K562 (cell line): ENCODE results near the gene AGT. TPM values are rescaled to one million over a fixed set of nuclear protein-coding genes. Genes with fewer than 3 reads are reported as not detected.

Experiments used
- ADNP ChIP-seq: fragments of 200-800 bp; sonication (Bioruptor generic); IDR thresholded peaks from 2 replicates; pipeline ENCODE4 v1.6.1; 2016; ENCODE audit warnings: missing genetic modification characterization, missing compliant biosample characterization
- ESRRA ChIP-seq: fragments of 450-650 bp; IDR thresholded peaks from 2 replicates; pipeline ENCODE4 v1.6.1; 2014; ENCODE audit warnings: low read depth, mild to moderate bottlenecking, moderate library complexity, borderline replicate concordance
- EWSR1 ChIP-seq: fragments of 450-650 bp; IDR thresholded peaks from 2 replicates; pipeline ENCODE4 v1.6.1; 2018; ENCODE audit warnings: borderline replicate concordance, mild to moderate bottlenecking, low read depth, moderate library complexity; ENCODE audit not compliant: partially characterized antibody
- FOSL1 ChIP-seq: fragments of 200-800 bp; sonication (Bioruptor generic); conservative IDR thresholded peaks from 2 replicates; pipeline ENCODE4 v1.6.1; 2016; ENCODE audit warnings: missing genetic modification characterization, missing compliant biosample characterization
- NR2C1 ChIP-seq, 2 experiments: fragments of 450-650 bp; IDR thresholded peaks; 2 replicates each; pipeline ENCODE4 v1.6.1; 2017; ENCODE audit warnings: mild to moderate bottlenecking in 2 of 2, antibody characterized with exemption in 1 of 2, inconsistent platforms in 1 of 2, missing compliant biosample characterization in 1 of 2, missing genetic modification characterization in 1 of 2
- NR2C2 ChIP-seq, 2 experiments: fragments of 200-800 bp in 1 of 2; sonication (Bioruptor generic) in 1 of 2; sonication (generic) in 1 of 2; formaldehyde crosslinking in 1 of 2; IDR thresholded peaks; 2 replicates each; pipeline versions ENCODE4 v1.6.1 to v1.8.0; 2016 to 2022; ENCODE audit warnings: mild to moderate bottlenecking in 1 of 2, missing compliant biosample characterization in 1 of 2, missing genetic modification characterization in 1 of 2, missing genetic modification reagents in 1 of 2
- RAD21 ChIP-seq, 2 experiments: fragments of 250-450 bp in 1 of 2; fragments of 450-650 bp in 1 of 2; sonication (Bioruptor Pico) in 1 of 2; formaldehyde crosslinking in 1 of 2; IDR thresholded peaks in 1 of 2; conservative IDR thresholded peaks in 1 of 2; 2 replicates each; pipeline versions ENCODE4 v1.4.0 to v1.8.0; 2020 to 2022; ENCODE audit warnings: mild to moderate bottlenecking in 2 of 2, moderate library complexity in 1 of 2
- SAP30 ChIP-seq: fragments of 200-600 bp; sonication (generic); IDR thresholded peaks from 2 replicates; pipeline ENCODE4 v1.6.1; 2012; ENCODE audit warnings: borderline replicate concordance, low read depth, mild to moderate bottlenecking, moderate library complexity, low read length, control low read depth, inconsistent platforms; ENCODE audit not compliant: insufficient read depth, poor library complexity, severe bottlenecking
- SRSF3 ChIP-seq: fragments of 200-400 bp; formaldehyde crosslinking; IDR thresholded peaks from 2 replicates; pipeline ENCODE4 v1.6.1; 2016; ENCODE audit warnings: mild to moderate bottlenecking, low read length, moderate library complexity; ENCODE audit not compliant: insufficient read depth
- STAT5A ChIP-seq: IDR thresholded peaks from 2 replicates; pipeline ENCODE4 v1.6.1; 2012; ENCODE audit warnings: low read length, inconsistent platforms, borderline replicate concordance
- ZBTB17 ChIP-seq: fragments of 450-650 bp; formaldehyde crosslinking; IDR thresholded peaks from 2 replicates; pipeline ENCODE4 v1.4.0; 2020; ENCODE audit warnings: mild to moderate bottlenecking
- ZBTB8A ChIP-seq: fragments of 450-650 bp; IDR thresholded peaks from 2 replicates; pipeline ENCODE4 v1.6.1; 2018; ENCODE audit warnings: mild to moderate bottlenecking, moderate library complexity; ENCODE audit not compliant: partially characterized antibody
- polyA plus RNA-seq, 8 experiments: library from polyadenylated mRNA; depleted of rRNA in 4 of 8; stranded (reverse) in 5 of 8; unstranded in 3 of 8; fragments of >200 nt; fragmentation: Nextera tagmentation in 2 of 8; fragmentation: Illumina TruSeq in 1 of 8; extraction: Ambion mirVana in 2 of 8; extraction: Trizol in 1 of 8; gene quantifications; 2 replicates each; pipeline versions ENCODE4 v1.2.1 to v1.2.3, GENCODE V29; 2011 to 2014; ENCODE audit warnings: inconsistent platforms in 1 of 8, missing spikeins in 1 of 8
- total RNA-seq, 7 experiments: library from RNA; depleted of rRNA in 6 of 7; stranded (reverse); fragments of >200 nt in 6 of 7; fragmentation: Illumina TruSeq in 2 of 7; extraction: Trizol in 2 of 7; gene quantifications; 2 replicates each; pipeline versions ENCODE4 v1.2.1 to v1.2.3, GENCODE V29; 2011 to 2021; ENCODE audit warnings: low replicate concordance in 1 of 7
- TF ChIP-seq, protein P1 (sequence below), 3 experiments: IDR thresholded peaks in 2 of 3; conservative IDR thresholded peaks in 1 of 3; 2 replicates each; pipeline ENCODE4 v1.5.1; 2011 to 2012; ENCODE audit warnings: low read length in 3 of 3, mild to moderate bottlenecking in 3 of 3, control low read depth in 2 of 3, improper control_type of control experiment in 1 of 3, inconsistent platforms in 1 of 3, low read depth in 1 of 3, mixed read lengths in 1 of 3, moderate library complexity in 1 of 3; ENCODE audit not compliant: insufficient read depth in 2 of 3
- TF ChIP-seq, protein P2 (sequence below): fragments of 250-450 bp; sonication (Bioruptor Pico); IDR thresholded peaks from 2 replicates; pipeline ENCODE4 v1.4.0; 2020; ENCODE audit warnings: mild to moderate bottlenecking, moderate library complexity
- TF ChIP-seq, protein P3 (sequence below), 3 experiments: fragments of 200-800 bp in 1 of 3; sonication (Bioruptor generic) in 1 of 3; sonication (generic) in 1 of 3; formaldehyde crosslinking in 1 of 3; IDR thresholded peaks; 2 replicates each; pipeline versions ENCODE4 v1.6.1 to v1.8.0; 2016 to 2022; ENCODE audit warnings: mild to moderate bottlenecking in 2 of 3, missing compliant biosample characterization in 2 of 3, missing genetic modification characterization in 2 of 3, missing genetic modification reagents in 1 of 3

Gene AGT
- total and polyA plus RNA-seq, 9 of the 15 experiments (the other 6 are each of a cell fraction or from before 2014, with no cell fraction given) = 0.40 TPM; not detected in 8

DNA sequence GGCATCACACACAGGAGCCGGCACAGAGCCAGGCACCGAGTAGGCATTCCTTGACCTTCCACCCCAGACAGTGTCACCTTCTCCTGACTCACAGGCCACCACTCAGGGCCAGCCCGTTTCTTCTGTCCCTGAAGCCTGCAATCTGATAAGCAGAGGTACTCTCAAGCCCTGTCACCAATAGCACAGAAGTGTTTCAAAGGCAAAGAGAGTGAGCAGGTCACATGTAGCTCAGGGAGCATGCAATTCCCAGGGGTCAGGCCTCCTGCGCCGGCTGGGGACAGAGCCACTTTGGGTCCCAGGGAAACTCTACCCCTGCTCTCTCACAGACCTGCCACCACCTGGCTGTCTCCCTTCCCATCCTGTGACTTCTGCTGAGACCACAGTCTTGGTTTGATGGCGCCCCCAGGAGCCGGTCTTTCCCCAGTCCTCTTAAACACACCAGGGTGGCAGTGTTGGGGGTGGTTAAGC is 46.5 kb upstream of the AGT start (continued):
- TF ChIP-seq, protein P1, sequence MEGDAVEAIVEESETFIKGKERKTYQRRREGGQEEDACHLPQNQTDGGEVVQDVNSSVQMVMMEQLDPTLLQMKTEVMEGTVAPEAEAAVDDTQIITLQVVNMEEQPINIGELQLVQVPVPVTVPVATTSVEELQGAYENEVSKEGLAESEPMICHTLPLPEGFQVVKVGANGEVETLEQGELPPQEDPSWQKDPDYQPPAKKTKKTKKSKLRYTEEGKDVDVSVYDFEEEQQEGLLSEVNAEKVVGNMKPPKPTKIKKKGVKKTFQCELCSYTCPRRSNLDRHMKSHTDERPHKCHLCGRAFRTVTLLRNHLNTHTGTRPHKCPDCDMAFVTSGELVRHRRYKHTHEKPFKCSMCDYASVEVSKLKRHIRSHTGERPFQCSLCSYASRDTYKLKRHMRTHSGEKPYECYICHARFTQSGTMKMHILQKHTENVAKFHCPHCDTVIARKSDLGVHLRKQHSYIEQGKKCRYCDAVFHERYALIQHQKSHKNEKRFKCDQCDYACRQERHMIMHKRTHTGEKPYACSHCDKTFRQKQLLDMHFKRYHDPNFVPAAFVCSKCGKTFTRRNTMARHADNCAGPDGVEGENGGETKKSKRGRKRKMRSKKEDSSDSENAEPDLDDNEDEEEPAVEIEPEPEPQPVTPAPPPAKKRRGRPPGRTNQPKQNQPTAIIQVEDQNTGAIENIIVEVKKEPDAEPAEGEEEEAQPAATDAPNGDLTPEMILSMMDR (IDR thresholded peaks at IDR 0.05 in 2 of 3, conservative IDR thresholded peaks at IDR 0.05 in 1 of 3; ENCODE audit: insufficient read depth in 2 of 3, low read depth in 1 of 3, low read length in 3 of 3) = peak in 2 of 3 experiments; percentile 23 to 24; a peak in 3 of 6 replicates
- TF ChIP-seq, protein P2, sequence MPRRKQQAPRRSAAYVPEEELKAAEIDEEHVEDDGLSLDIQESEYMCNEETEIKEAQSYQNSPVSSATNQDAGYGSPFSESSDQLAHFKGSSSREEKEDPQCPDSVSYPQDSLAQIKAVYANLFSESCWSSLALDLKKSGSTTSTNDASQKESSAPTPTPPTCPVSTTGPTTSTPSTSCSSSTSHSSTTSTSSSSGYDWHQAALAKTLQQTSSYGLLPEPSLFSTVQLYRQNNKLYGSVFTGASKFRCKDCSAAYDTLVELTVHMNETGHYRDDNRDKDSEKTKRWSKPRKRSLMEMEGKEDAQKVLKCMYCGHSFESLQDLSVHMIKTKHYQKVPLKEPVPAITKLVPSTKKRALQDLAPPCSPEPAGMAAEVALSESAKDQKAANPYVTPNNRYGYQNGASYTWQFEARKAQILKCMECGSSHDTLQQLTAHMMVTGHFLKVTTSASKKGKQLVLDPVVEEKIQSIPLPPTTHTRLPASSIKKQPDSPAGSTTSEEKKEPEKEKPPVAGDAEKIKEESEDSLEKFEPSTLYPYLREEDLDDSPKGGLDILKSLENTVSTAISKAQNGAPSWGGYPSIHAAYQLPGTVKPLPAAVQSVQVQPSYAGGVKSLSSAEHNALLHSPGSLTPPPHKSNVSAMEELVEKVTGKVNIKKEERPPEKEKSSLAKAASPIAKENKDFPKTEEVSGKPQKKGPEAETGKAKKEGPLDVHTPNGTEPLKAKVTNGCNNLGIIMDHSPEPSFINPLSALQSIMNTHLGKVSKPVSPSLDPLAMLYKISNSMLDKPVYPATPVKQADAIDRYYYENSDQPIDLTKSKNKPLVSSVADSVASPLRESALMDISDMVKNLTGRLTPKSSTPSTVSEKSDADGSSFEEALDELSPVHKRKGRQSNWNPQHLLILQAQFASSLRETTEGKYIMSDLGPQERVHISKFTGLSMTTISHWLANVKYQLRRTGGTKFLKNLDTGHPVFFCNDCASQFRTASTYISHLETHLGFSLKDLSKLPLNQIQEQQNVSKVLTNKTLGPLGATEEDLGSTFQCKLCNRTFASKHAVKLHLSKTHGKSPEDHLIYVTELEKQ (CRISPR knock-in tag) = no peak
- TF ChIP-seq RAD21 (CRISPR knock-in tag; conservative IDR thresholded peaks at IDR 0.05 in 1 of 2, IDR thresholded peaks at IDR 0.05 in 1 of 2) (peak in 1 of 2 experiments; percentile 34; a peak in 2 of 4 replicates), ADNP (tag) (no peak), ZBTB17 (CRISPR knock-in tag) (no peak), SRSF3 (no peak), EWSR1 (no peak), ZBTB8A (no peak), STAT5A (no peak), SAP30 (no peak), ESRRA (peak; percentile 58; the same call in 1 of the 2 replicates), NR2C2 (CRISPR knock-in tag; IDR thresholded peaks at IDR 0.05) (no peak), NR2C2 (tag; IDR thresholded peaks at IDR 0.05) (peak; percentile 84), FOSL1 (tag) (0 out of 2 replicates have a peak, but pooled peaks have one; percentile 45), NR2C1 (IDR thresholded peaks at IDR 0.05) (no peak), NR2C1 (tag; IDR thresholded peaks at IDR 0.05) (peak; percentile 54)
- TF ChIP-seq, protein P3, sequence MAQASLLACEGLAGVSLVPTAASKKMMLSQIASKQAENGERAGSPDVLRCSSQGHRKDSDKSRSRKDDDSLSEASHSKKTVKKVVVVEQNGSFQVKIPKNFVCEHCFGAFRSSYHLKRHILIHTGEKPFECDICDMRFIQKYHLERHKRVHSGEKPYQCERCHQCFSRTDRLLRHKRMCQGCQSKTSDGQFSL (CRISPR knock-in tag; IDR thresholded peaks at IDR 0.05) = no peak
- TF ChIP-seq, protein P3 (tag; IDR thresholded peaks at IDR 0.05) = no peak
